Measurements from ENCODE around the gene ZNF827.

The ZNF827 gene

DNA sequence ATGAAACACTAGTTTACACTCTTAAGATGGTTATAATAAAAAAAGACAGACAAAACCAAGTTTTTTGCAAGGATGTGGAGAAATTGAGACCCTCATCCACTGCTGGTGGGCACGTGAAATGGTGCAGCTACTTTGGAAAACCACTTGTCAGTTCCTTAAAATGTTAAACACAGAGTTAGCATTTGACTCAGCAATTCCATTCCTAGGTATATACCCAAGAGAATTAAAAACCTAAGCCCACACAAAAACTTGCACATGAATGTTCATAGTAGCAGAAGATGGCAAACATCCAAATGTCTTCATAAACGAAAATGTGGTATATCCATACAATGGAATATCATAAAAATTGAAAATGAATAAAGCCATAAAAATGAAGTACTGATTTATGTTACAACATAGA is 75.4 kb downstream of the ZNF827 start:
- in situ Hi-C loops (cut with HindIII; ENCODE audit: low sequenced_read_pairs) = no loop called here
- DNase-seq (ENCODE audit: low read depth) = no peak
- TF ChIP-seq, protein P1, sequence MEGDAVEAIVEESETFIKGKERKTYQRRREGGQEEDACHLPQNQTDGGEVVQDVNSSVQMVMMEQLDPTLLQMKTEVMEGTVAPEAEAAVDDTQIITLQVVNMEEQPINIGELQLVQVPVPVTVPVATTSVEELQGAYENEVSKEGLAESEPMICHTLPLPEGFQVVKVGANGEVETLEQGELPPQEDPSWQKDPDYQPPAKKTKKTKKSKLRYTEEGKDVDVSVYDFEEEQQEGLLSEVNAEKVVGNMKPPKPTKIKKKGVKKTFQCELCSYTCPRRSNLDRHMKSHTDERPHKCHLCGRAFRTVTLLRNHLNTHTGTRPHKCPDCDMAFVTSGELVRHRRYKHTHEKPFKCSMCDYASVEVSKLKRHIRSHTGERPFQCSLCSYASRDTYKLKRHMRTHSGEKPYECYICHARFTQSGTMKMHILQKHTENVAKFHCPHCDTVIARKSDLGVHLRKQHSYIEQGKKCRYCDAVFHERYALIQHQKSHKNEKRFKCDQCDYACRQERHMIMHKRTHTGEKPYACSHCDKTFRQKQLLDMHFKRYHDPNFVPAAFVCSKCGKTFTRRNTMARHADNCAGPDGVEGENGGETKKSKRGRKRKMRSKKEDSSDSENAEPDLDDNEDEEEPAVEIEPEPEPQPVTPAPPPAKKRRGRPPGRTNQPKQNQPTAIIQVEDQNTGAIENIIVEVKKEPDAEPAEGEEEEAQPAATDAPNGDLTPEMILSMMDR (IDR thresholded peaks at IDR 0.05; ENCODE audit: low read depth, low read length, missing control alignments) = no peak
- no peak overlapping the region for H3K4me3 ChIP-seq (ENCODE audit: low read depth, low read length)

DNA sequence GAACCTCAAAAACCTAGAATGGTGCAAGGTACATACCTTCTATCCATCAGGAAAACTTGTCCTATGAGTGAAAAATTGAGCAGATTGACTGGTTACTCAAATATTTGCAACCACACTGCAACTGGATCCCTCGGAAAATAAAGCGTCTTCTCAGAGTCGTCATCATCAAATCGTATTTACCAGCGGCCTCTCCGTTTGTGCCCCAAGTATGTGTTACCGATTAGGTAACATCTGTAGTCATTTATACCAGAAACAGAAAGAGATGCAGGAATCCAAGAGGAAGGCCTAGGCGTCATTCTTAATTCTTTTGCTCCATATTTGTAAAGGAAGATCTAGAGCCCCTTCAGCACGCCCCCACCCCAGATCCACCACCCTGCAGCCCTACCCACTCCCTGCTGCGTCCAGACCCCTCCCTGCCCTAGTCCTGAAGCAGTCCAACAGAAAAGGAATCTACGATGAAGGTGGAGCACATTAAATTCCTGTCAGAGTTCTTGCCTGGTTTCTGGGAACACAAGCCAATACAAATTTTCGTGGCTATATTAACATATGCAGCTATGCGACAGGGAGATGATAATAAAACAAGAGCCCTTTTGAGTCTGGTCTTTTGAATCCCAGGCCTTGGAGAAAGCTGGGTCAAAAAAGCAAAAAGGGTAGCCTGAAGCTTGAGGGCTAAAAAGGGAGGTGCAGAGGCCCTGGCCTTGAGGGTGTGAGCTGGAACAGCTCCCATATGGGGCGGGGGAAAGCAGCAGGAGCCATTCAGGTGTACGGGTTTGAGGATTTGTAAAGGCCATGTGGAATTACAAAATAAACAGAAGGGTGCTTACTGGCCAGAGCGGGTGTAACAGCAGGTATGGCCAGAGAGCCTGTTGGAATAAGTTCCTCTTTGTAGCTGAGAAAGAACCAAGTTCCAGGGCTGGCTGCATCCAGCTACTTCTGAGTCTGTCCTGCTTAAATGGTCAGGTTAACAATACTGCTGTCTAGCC is 77.0 kb downstream of the ZNF827 start:
- no peak overlapping the region for H3K4me3 ChIP-seq (ENCODE audit: low read depth, low read length)
- in situ Hi-C loops (cut with HindIII; ENCODE audit: low sequenced_read_pairs) = no loop called here
- TF ChIP-seq, protein P1 (IDR thresholded peaks at IDR 0.05; ENCODE audit: low read depth, low read length, missing control alignments) = no peak
- no peak for DNase-seq (ENCODE audit: low read depth)

DNA sequence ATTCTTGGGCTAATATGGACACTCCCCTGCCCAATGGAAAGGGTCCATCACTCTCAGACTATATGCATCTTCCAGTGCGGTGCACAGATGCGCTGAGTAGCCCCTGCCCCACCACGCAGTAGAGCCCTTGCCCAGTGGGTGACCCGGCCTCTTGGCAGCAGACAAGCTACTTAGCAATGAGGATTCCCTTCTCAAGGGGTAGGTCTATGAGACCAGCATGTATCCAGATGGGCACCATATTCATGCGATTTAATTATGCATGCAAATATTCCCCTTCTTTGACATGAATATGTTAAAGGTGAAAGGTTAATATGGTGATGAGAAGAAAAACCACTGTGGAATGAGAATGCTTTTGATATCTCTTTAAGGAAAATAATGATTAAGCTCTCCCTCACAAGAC is 77.7 kb downstream of the ZNF827 start:
- no peak for DNase-seq (ENCODE audit: low read depth)
- in situ Hi-C loops (cut with HindIII; ENCODE audit: low sequenced_read_pairs) = no loop called here
- no peak overlapping the region for H3K4me3 ChIP-seq (ENCODE audit: low read depth, low read length)
- TF ChIP-seq, protein P1 (IDR thresholded peaks at IDR 0.05; ENCODE audit: low read depth, low read length, missing control alignments) = no peak

DNA sequence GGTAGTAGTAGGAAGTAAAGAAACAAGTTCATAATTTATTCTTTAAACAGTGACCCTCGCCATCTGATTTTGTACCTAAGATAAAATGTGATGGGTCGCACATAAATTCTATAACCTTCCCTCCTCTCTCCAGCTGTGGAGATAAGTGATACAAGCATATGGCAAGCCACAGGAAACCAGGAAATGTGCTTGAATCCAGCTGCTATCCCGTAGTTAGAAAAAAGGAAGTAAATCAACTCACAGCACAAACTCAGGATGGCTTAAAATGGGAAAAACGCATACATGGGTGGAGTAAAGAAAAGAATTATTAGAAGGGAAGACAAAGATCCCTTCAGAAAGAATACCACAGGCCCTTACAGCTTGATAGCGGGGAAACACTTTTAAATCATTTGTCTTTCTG is 78.2 kb downstream of the ZNF827 start:
- no peak for DNase-seq (ENCODE audit: low read depth)
- TF ChIP-seq, protein P1 (IDR thresholded peaks at IDR 0.05; ENCODE audit: low read depth, low read length, missing control alignments) = no peak
- H3K4me3 ChIP-seq (ENCODE audit: low read depth, low read length) = no peak overlapping the region
- in situ Hi-C loops (cut with HindIII; ENCODE audit: low sequenced_read_pairs) = no loop called here

DNA sequence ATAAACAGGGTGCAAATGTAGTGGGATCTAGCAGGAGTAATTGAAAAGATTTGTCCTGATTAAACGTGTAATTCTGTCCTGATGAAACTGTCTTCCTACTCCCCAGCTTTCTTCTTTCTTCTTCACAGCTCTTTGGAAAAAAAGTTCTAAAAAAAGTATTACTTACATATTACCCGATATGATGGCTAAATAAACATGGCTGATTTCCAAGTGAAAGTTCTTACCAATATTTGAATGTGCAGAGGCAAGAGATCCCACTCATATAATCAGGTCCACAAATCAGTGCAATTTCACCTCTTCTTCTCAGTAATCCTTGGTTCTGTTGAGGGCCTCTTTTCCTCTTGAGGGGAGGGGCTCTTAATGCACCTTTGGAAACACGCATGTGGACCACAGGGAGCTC is 78.7 kb downstream of the ZNF827 start:
- in situ Hi-C loops (cut with HindIII; ENCODE audit: low sequenced_read_pairs) = no loop called here
- no peak overlapping the region for H3K4me3 ChIP-seq (ENCODE audit: low read depth, low read length)
- no peak for DNase-seq (ENCODE audit: low read depth)
- TF ChIP-seq, protein P1 (IDR thresholded peaks at IDR 0.05; ENCODE audit: low read depth, low read length, missing control alignments) = no peak

DNA sequence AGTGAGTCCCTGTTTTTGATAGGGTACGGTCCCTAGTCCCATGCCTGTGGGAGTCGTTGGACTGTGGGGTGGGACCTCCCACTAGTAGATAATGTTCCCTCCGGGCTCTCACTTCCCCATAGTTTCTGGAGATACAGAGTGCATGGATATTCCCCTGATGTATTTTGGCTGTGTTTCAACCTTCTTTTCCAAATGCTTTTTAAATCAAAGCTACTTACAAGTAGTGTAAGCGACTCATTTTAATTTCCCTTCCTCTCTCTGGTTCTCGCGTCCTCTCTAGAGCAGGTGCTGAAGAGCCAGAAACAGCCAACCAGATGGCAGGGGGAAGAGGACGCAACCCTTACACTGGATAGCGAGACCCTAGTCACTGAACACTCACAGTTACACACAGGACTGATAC is 79.2 kb downstream of the ZNF827 start:
- no peak overlapping the region for H3K4me3 ChIP-seq (ENCODE audit: low read depth, low read length)
- DNase-seq (ENCODE audit: low read depth) = no peak
- in situ Hi-C loops (cut with HindIII; ENCODE audit: low sequenced_read_pairs) = no loop called here
- TF ChIP-seq, protein P1 (IDR thresholded peaks at IDR 0.05; ENCODE audit: low read depth, low read length, missing control alignments) = no peak
